Fibroblast of upper back skin (primary cell): Measurements from ENCODE around the gene GPR132.
A peak's percentile ranks its signal among the peaks of the same experiment; 100 is the strongest.
"Not testable (repeated sequence)": the region's sequence is repeated elsewhere in the genome, so short reads cannot be mapped to it uniquely, and the experiment has no call there.

ENCODE experiments used
- DNase-seq: peaks from one replicate; pipeline ENCODE4 v3.0.0-alpha.2; 2013

Gene GPR132

GRCh38 chr14:105065280-105066228 is at the start of gene GPR132:
Gene GPR132 (minus strand): TSS chr14:105065430. CDS start chr14:105055420, 10,010 bp downstream.
- DNase-seq: peak; percentile 51

- DNase-seq: not testable (repeated sequence)
Measured at GRCh38 chr14:105109243-105109642, 44.0 kb upstream of the GPR132 start.

GRCh38 chr14:105108516-105108864 is 43.3 kb upstream of the GPR132 start:
- no peak for DNase-seq

GRCh38 chr14:105107781-105108515 is 42.7 kb upstream of the GPR132 start:
- DNase-seq: no peak

GRCh38 chr14:105107351-105107750 is 42.1 kb upstream of the GPR132 start:
- no peak for DNase-seq

- no peak for DNase-seq
Measured at GRCh38 chr14:105105158-105105557, 39.9 kb upstream of the GPR132 start.

- no peak for DNase-seq
Measured at GRCh38 chr14:105102893-105103292, 37.7 kb upstream of the GPR132 start.

- DNase-seq: no peak
Measured at GRCh38 chr14:105102361-105102870, 37.2 kb upstream of the GPR132 start.

- DNase-seq: no peak
Measured at GRCh38 chr14:105100910-105101309, 35.7 kb upstream of the GPR132 start.

GRCh38 chr14:105099778-105100177 is 34.5 kb upstream of the GPR132 start:
- no peak for DNase-seq

GRCh38 chr14:105098316-105098715 is 33.1 kb upstream of the GPR132 start:
- DNase-seq: no peak

- DNase-seq: no peak
Measured at GRCh38 chr14:105097794-105098127, 32.5 kb upstream of the GPR132 start.

- DNase-seq: no peak
Measured at GRCh38 chr14:105096206-105096875, 31.1 kb upstream of the GPR132 start.

GRCh38 chr14:105095236-105095805 is 30.1 kb upstream of the GPR132 start:
- DNase-seq: no peak

- DNase-seq: no peak
Measured at GRCh38 chr14:105094193-105094907, 29.1 kb upstream of the GPR132 start.

- peak; percentile 74 for DNase-seq
Measured at GRCh38 chr14:105093431-105094192, 28.4 kb upstream of the GPR132 start.

GRCh38 chr14:105093038-105093430 is 27.8 kb upstream of the GPR132 start:
- peak; percentile 67 for DNase-seq

- no peak for DNase-seq
Measured at GRCh38 chr14:105092171-105093037, 27.2 kb upstream of the GPR132 start.

GRCh38 chr14:105091517-105092170 is 26.4 kb upstream of the GPR132 start:
- DNase-seq: no peak

- no peak for DNase-seq
Measured at GRCh38 chr14:105091054-105091516, 25.9 kb upstream of the GPR132 start.
